Measurements from ENCODE around the gene RREB1. TPM values are rescaled to one million over a fixed set of nuclear protein-coding genes. Genes with fewer than 3 reads are reported as not detected.

Gene RREB1
- total RNA-seq, 2 experiments from 2014 or later: 14.7 to 18.1 TPM

DNA sequence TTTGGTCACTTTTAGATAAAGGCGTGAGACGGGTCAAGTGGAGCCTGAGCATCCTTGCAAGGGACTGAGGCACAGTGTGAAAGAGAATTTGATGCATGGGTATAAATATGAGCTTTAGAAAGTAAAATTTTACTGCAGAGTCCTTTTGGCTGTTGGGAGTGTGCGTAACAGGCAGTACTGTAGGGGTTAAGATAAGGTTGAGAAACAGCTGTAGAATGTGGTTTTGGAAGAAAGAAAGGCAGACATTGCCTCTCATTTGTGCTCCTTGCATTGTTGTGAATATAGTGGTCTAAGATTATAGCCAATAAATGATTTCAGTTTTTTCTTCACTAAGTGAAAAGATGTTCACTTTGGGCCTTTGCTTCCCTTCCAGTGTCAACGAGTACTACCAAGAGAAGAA, 73.0 kb downstream of the RREB1 start:
- no peak for ATAC-seq
- ChIA-PET CTCF (no interaction called here), POLR2A (no interaction called here)
- intact Hi-C loops (cut with DNase I, micrococcal nuclease): no loop called here
- Mint-ChIP-seq H3K4me3 (no peak overlapping the region), H3K4me1 (no peaks in the 10 kb centered on the region), H3K36me3 (ENCODE audit: low read depth) (peaks cover 47% of the 10 kb centered on the region), H3K27ac (no peak overlapping the region), H3K27me3 (no peaks in the 10 kb centered on the region), H3K9me3 (ENCODE audit: low read depth) (no peaks in the 10 kb centered on the region)
- no peak for DNase-seq

DNA sequence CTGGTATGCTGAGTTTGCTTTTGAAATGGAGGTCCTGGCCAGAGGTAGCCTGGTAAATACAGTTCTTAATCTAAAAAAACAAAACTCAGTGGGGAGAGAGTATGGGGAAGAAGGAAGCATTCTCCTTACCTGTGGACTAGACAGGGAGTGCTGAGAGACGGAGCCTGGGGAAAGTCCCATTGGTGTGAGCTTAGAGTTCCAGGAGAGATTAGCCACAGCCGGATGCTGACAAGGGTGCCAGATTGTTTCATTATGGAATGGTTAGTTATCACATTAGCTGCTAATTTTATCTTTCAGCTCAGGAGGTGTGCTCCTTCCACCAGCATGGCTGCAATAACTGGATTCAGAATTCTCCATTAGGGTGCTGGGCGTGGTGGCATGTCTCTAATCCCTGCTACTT, 75.9 kb downstream of the RREB1 start:
- Mint-ChIP-seq H3K27ac (no peak overlapping the region), H3K27me3 (no peaks in the 10 kb centered on the region), H3K9me3 (ENCODE audit: low read depth) (no peaks in the 10 kb centered on the region), H3K4me1 (peaks cover 2% of the 10 kb centered on the region), H3K36me3 (ENCODE audit: low read depth) (peaks cover 43% of the 10 kb centered on the region), H3K4me3 (no peak overlapping the region)
- CTCF ChIA-PET: interaction anchor here (0.6 to 0.7 kb wide), 2 partner anchors 11 to 628 kb away, joined by 3 read pairs; no protein-coding TSS in a partner anchor
- ATAC-seq (no peak), DNase-seq (no peak)
- POLR2A ChIA-PET: interaction anchor here (0.7 kb wide), 1 partner anchor 14 kb away, joined by 3 read pairs; no protein-coding TSS in a partner anchor
- intact Hi-C loops (cut with DNase I, micrococcal nuclease): no loop called here

DNA sequence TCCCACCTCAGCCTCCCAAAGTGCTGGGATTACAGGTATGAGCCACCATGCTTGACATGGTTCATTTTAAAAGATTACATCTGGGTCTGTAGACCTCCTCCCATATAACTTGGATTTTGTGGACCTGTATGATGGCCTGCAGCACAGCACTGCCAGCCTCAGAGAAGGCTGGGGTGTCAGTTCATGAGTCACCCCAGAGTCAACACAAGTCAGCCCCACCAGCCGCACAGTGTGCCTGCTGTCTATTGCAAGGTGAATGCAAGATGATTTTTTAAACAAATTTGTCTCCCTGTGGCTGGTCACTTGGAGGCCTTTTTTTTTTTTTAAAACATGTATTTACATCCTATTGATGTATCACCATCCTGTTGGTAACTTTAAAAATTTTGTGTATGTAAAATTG, 76.7 kb downstream of the RREB1 start:
- POLR2A ChIA-PET: no interaction called here
- Mint-ChIP-seq H3K27ac (no peak overlapping the region), H3K9me3 (ENCODE audit: low read depth) (no peaks in the 10 kb centered on the region), H3K4me1 (peaks cover 2% of the 10 kb centered on the region), H3K4me3 (no peak overlapping the region), H3K27me3 (no peaks in the 10 kb centered on the region), H3K36me3 (ENCODE audit: low read depth) (peaks cover 46% of the 10 kb centered on the region)
- ATAC-seq: no peak
- peak; percentile 13 for DNase-seq
- intact Hi-C loops (cut with DNase I, micrococcal nuclease): no loop called here
- CTCF ChIA-PET: no interaction called here

DNA sequence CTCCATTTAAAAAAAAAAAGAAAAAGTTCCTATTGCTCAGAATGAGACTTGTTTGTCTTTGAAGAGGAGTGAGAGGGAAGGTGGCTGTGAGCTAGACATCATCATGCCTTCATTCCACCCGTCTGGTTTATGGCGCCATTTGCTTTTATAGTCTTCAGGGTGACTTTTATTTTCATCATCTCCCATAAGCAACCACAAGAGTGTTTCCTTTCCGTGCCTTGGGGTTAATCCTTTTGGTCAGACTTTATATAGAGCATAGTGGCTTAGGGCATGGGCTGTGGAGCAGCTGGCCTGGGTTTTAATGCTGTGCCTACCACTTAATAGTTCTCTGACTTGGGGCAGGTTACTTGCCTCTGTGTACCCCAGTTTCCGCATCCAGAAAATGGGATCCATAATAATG, 77.8 kb downstream of the RREB1 start:
- H3K36me3 Mint-ChIP-seq (ENCODE audit: low read depth): peaks cover 42% of the 10 kb centered on the region
- peaks cover 2% of the 10 kb centered on the region for H3K4me1 Mint-ChIP-seq
- H3K9me3 Mint-ChIP-seq (ENCODE audit: low read depth): no peaks in the 10 kb centered on the region
- ATAC-seq: no peak
- POLR2A ChIA-PET: no interaction called here
- intact Hi-C loops (cut with DNase I, micrococcal nuclease): no loop called here
- H3K27me3 Mint-ChIP-seq: no peaks in the 10 kb centered on the region
- no peak overlapping the region for H3K27ac Mint-ChIP-seq
- no peak for DNase-seq
- CTCF ChIA-PET: interaction anchor here (1.0 kb wide), 1 partner anchor 118 kb away, joined by 3 read pairs; no protein-coding TSS in a partner anchor
- no peak overlapping the region for H3K4me3 Mint-ChIP-seq

DNA sequence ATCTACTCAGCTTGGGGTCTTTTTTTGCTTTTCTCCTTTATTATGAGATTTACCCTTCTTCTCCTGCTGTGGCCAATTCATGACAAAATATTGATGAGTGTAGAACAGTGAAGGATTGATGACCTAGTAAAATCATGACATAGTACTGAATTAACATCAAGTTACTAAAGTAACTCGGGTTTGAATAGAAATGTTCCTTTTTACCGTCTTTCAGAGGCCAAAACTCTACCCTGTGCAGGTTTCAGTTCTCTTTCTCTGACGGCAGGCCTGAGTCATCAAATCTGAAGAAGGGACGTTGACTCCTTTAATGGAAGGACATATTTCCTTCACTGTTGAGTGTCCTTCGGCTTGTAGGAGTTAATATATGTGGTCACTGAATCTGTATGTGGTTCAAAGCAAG, 80.7 kb downstream of the RREB1 start:
- ATAC-seq: peak; percentile 30
- intact Hi-C loops (cut with DNase I, micrococcal nuclease): no loop called here
- peak overlapping the region; percentile 51 for H3K27ac Mint-ChIP-seq
- H3K36me3 Mint-ChIP-seq (ENCODE audit: low read depth): peaks cover 37% of the 10 kb centered on the region
- H3K9me3 Mint-ChIP-seq (ENCODE audit: low read depth): no peaks in the 10 kb centered on the region
- H3K4me3 Mint-ChIP-seq: no peak overlapping the region
- CTCF ChIA-PET: no interaction called here
- DNase-seq: peak; percentile 21
- peaks cover 2% of the 10 kb centered on the region for H3K4me1 Mint-ChIP-seq
- POLR2A ChIA-PET: no interaction called here
- no peaks in the 10 kb centered on the region for H3K27me3 Mint-ChIP-seq

DNA sequence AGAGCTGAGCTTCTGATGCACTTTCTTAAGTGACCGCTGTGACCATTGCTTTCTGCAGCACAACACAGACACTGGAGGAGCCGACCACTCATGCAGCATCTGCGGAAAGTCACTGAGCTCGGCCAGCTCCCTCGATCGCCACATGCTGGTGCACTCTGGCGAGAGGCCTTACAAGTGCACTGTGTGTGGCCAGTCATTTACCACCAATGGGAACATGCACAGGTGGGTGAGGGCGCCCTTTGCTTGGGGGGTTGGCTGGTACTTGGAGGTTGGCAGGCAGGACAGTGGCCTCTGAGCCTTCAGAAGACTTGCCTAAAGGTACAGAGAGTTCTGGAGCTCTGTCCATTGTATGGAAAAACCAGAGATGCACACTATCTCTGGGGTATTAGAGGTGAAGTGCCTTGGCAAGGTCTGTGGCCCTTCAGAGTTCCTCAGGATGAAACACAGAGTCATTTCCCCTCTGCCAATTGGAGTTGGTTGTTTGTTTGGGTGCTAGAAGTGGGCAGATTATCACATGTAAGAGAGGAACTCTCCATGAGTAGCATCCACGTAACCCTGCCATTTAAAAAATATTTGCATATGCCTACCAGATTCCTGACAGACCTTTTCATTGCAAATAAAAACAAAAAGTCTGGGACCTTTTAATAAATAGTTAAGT, 81.5 kb downstream of the RREB1 start:
- Mint-ChIP-seq H3K4me1 (peaks cover 2% of the 10 kb centered on the region), H3K36me3 (ENCODE audit: low read depth) (peaks cover 37% of the 10 kb centered on the region), H3K27ac (no peak overlapping the region), H3K4me3 (no peak overlapping the region), H3K9me3 (ENCODE audit: low read depth) (no peaks in the 10 kb centered on the region), H3K27me3 (no peaks in the 10 kb centered on the region)
- POLR2A ChIA-PET: interaction anchor here (0.6 kb wide), 2 partner anchors 68 to 427 kb away, joined by 4 read pairs; no protein-coding TSS in a partner anchor
- CTCF ChIA-PET: no interaction called here
- ATAC-seq (no peak), DNase-seq (no peak)
- intact Hi-C loops (cut with DNase I, micrococcal nuclease): no loop called here

DNA sequence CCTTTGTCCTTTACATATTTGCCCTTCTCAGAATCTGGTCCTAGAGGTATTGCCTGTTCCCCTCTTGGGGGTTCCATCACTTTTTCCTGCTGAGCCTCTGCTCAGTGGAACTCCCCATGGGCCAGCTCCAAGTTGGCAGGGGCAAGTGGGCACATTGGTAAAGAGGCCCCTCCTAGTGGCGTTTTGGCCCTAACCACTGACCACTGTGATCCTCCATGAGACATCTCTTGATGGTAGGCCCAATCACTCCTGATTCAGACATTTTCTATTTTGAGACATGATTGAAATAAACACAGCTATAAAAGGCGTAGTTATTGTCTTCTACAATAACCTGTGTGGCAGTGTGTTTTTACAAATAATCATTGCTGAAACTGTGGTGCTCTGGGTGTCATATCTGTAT, 83.0 kb downstream of the RREB1 start:
- no peaks in the 10 kb centered on the region for H3K9me3 Mint-ChIP-seq (ENCODE audit: low read depth)
- ChIA-PET CTCF (no interaction called here), POLR2A (no interaction called here)
- no peaks in the 10 kb centered on the region for H3K27me3 Mint-ChIP-seq
- no peak for ATAC-seq
- H3K4me3 Mint-ChIP-seq: no peak overlapping the region
- peaks cover 16% of the 10 kb centered on the region for H3K4me1 Mint-ChIP-seq
- H3K27ac Mint-ChIP-seq: no peak overlapping the region
- intact Hi-C loops (cut with DNase I, micrococcal nuclease): no loop called here
- peaks cover 31% of the 10 kb centered on the region for H3K36me3 Mint-ChIP-seq (ENCODE audit: low read depth)
- no peak for DNase-seq

DNA sequence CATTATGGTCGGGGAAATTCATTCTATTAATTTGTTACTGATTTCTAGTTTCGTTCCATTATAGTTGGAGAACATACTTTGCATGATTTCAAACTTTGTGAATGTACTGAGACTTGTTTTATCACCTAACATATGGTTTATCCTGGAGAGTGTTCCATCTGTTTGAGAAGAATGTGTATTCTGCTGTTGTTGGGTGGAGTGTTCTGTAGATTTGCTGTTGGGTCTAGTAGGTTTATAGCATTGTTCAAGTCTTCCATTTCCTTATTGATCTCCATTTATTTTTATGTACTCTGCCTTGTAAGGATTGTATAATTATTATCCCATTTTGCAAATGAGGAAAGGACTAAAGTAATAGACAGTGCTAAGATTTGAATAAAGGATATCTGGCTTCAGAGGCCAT, 85.4 kb downstream of the RREB1 start:
- CTCF ChIA-PET: no interaction called here
- Mint-ChIP-seq H3K4me3 (no peak overlapping the region), H3K27me3 (no peaks in the 10 kb centered on the region), H3K27ac (no peak overlapping the region), H3K36me3 (ENCODE audit: low read depth) (peaks cover 34% of the 10 kb centered on the region), H3K9me3 (ENCODE audit: low read depth) (no peaks in the 10 kb centered on the region), H3K4me1 (peaks cover 30% of the 10 kb centered on the region)
- POLR2A ChIA-PET: no interaction called here
- ATAC-seq: no peak
- no peak for DNase-seq
- intact Hi-C loops (cut with DNase I, micrococcal nuclease): no loop called here

DNA sequence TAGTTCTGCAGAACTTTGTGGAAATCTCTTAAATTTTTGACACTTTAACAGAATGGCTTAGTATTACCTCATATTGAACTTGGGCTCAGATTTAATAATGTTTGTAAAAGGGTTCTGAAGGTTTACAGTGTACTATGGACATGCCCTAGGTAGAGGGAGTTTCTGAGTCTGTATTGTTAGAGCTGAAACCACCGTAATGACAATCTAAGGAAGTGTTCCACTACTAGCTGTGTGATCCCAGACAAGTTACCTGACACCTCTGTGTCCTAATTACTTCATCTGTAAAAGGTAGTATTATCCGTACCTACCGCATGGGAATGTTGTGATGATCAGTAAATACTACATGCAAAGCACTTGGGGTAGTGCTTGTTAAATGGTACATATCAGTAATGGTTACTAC, 86.9 kb downstream of the RREB1 start:
- CTCF ChIA-PET: no interaction called here
- Mint-ChIP-seq H3K9me3 (ENCODE audit: low read depth) (no peaks in the 10 kb centered on the region), H3K36me3 (ENCODE audit: low read depth) (peaks cover 24% of the 10 kb centered on the region), H3K4me1 (peaks cover 28% of the 10 kb centered on the region), H3K4me3 (no peak overlapping the region), H3K27me3 (no peaks in the 10 kb centered on the region), H3K27ac (no peak overlapping the region)
- intact Hi-C loops (cut with DNase I, micrococcal nuclease): no loop called here
- ATAC-seq: no peak
- DNase-seq: no peak
- POLR2A ChIA-PET: no interaction called here

DNA sequence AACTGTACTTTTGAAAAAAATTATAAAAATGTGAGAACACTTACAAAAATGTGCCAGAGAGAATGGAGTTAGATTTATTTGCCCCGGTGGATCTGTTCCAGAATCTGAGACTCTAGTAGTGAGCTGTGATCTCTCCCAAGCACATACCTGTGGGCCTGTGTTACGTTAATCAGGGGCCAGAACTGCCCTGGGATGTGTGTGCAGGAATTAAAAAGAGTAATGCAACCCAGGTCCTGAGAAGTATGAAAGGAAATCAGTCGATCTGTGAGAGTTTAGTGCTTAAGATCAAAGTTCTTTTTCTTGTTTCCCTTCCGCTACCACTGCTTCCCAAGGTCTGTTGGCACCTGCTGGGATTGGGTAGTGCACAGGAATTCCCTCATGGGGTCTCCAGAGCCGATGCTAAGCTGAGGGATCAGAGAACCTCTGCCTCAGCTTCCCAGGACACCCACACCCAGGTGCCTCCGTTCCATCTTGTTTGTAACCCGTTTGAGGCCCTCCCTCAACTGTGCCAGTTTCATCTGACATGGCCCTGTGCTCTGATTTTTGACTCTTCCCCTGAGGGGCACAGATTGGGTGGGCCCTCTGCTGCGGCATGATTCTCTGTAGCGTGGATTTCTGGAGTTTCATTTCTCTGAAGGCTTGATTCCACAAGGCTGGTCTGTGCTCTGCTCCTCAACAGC, 87.7 kb downstream of the RREB1 start:
- intact Hi-C loops (cut with DNase I, micrococcal nuclease): no loop called here

DNA sequence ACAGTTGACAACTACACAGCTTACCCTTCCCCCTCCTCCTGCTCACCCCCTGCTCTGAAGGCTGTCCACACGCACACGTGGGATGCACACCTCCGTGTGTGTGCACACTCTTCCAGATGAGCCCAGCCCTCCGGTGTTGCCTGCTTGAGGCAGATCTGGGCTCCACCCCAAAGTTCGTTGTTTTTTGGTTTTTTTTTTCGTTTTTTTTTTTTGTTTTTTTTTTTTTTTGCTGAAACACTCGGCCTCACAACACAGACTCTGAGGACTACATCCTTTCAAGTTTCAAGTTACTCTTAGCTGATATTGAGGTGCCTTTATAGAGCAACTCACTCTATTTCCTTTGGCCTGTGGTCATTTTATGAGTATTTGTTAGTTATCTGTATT, 88.2 kb downstream of the RREB1 start:
- Mint-ChIP-seq H3K9me3 (ENCODE audit: low read depth) (no peaks in the 10 kb centered on the region), H3K36me3 (ENCODE audit: low read depth) (peaks cover 27% of the 10 kb centered on the region), H3K4me3 (peak overlapping the region; percentile 24), H3K27me3 (no peaks in the 10 kb centered on the region), H3K4me1 (peaks cover 31% of the 10 kb centered on the region), H3K27ac (peak overlapping the region; percentile 64)
- DNase-seq: peak; percentile 43
- ChIA-PET POLR2A (interaction anchor here (0.6 to 0.8 kb wide), 3 partner anchors 34 to 192 kb away, joined by 3 to 13 read pairs (median 8); no protein-coding TSS in a partner anchor), CTCF (no interaction called here)
- intact Hi-C loops (cut with DNase I, micrococcal nuclease): no loop called here
- ATAC-seq: peak; percentile 81

More for the DNA sequence above, 87.7 kb downstream of the RREB1 start:
- peaks cover 28% of the 10 kb centered on the region for H3K4me1 Mint-ChIP-seq
- CTCF ChIA-PET: interaction anchor here (0.6 kb wide), 1 partner anchor 14 kb away, joined by 4 read pairs; no protein-coding TSS in a partner anchor
- peak; percentile 50 for ATAC-seq
- no peaks in the 10 kb centered on the region for H3K9me3 Mint-ChIP-seq (ENCODE audit: low read depth)
- peak overlapping the region; percentile 64 for H3K27ac Mint-ChIP-seq
- no peaks in the 10 kb centered on the region for H3K27me3 Mint-ChIP-seq
- no peak for DNase-seq
- H3K36me3 Mint-ChIP-seq (ENCODE audit: low read depth): peaks cover 24% of the 10 kb centered on the region
- H3K4me3 Mint-ChIP-seq: peak overlapping the region; percentile 24
- POLR2A ChIA-PET: interaction anchor here (0.6 to 0.8 kb wide), 2 partner anchors 34 to 192 kb away, joined by 3 to 13 read pairs; no protein-coding TSS in a partner anchor
